GM19452 (cell line): ENCODE data around the gene DEDD.

ENCODE experiments used
- ATAC-seq: cut with Tn5 transposase; IDR thresholded peaks from one replicate; pipeline ENCODE4 v1.9.1; 2021; ENCODE audit not compliant: unreplicated experiment

Gene DEDD

DNA sequence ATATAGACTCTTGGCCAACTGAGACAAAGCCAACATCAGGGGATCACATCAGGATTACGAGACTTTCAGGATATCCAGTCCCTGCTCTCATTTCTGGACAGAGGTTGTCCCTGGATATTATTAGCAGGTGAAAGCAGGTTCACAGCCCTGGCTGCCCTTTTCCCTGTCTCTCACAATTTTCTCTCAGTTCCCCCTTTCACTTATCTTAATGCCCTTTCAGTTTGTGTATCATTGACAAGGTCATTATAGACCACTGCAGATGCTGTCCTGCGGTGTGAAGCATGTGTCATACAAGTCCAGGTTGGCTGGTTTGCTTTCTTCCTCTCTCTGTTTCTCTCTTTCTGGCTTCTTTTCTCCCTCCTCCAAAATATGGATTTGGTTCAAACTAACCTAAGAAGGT lies 36.5 kb downstream of the DEDD start:
- ATAC-seq, result peak; percentile 42

GRCh38 chr1:161095230-161095629 lies 37.2 kb downstream of the DEDD start:
- no peak for ATAC-seq

GRCh38 chr1:161094481-161094880 lies 38.0 kb downstream of the DEDD start:
- ATAC-seq, result no peak

GRCh38 chr1:161092621-161093028 lies 39.8 kb downstream of the DEDD start:
- ATAC-seq, result no peak

GRCh38 chr1:161091796-161092507 lies 40.5 kb downstream of the DEDD start:
- no peak for ATAC-seq

- no peak for ATAC-seq
Measured at GRCh38 chr1:161091093-161091492, 41.4 kb downstream of the DEDD start.

- ATAC-seq, result no peak
Measured at GRCh38 chr1:161090617-161091016, 41.9 kb downstream of the DEDD start.

GRCh38 chr1:161089938-161090337 lies 42.5 kb downstream of the DEDD start:
- ATAC-seq, result no peak

- ATAC-seq, result no peak
Measured at GRCh38 chr1:161089251-161089924, 43.1 kb downstream of the DEDD start, which contains the start of gene NECTIN4. TSS of gene NECTIN4 (minus strand) at chr1:161089558. CDS start at chr1:161089296, 262 bp downstream.

- no peak for ATAC-seq
Measured at GRCh38 chr1:161088587-161089110, 43.8 kb downstream of the DEDD start.

GRCh38 chr1:161086457-161086856 lies 46.0 kb downstream of the DEDD start:
- no peak for ATAC-seq

DNA sequence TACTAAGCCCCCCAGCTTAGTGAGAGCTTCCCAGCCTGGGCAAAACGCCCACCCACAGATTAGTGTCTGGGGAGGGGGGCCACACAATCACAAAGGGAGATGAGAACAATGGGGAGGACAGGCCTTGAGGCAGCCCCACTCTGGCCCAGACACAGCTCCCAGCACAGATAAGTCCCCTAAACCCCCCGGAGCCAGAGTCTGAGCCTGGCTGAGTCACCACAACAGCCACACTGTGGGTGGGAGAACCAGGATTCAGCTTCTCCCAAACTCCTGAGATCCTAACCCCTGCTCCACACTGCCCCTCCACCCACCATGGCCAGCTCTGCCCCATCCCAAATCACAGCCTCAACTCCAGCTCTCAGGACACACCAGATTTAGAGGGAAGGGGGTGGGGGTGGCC lies 47.3 kb downstream of the DEDD start:
- ATAC-seq, result no peak

DNA sequence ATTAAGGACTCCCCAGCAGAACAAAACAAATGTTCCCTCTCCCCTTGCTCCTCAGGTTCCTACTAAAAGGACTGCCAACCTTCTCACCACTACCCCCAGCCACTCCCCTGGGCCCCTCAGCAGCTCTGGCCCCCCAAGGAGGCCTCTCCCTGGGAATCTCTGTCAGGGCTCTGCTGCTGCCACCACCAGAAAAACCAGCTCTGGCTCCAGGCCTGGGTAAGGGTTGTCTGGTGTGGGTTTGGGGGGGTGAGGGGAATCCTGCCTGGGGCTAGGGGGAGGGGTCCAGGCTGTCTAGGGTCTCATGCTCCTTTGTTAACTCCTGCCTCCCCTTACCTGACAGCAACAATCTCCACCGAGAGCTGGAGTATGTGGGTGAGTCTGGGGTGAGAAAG lies 47.9 kb downstream of the DEDD start:
- no peak for ATAC-seq

DNA sequence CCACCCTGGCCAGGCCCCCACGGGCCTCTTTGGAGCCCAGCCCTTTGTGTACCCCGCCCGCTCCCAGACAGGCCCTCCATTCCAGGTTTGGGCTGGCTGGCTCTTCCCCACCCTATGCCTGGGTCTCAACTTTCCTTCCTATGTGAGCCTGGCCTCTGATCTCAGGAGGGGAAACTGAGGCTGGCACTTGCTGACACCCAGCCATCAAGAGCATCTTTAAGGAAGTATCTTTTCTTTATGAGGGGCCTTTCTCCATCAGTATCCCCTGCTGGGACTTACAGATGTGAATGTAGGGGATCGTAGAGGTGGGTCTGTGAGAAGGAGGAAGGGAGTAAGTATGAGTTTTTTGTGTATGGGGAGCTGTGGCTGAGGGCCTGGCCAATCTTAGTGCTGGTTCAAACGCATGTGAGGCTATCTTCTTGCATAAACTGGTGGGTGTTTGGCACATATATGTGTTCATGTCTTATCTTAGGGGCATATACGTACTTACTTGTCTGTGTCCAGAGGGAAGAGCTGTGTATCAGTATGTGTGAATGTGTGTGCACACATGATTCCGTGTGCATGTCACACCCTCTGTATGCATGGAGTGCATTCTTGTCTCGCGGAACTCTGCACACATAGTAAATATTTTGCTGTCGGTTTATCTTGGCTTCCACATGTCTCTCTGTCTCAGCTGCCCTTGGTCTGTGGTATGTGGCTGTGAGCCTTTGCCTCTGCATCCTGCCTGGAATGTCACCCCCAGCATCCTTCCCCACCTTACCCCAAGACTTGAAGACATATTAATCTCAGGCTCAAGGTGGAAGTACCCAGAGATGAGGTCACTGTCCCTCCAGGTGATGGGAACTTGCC lies 48.5 kb downstream of the DEDD start:
- no peak for ATAC-seq

DNA sequence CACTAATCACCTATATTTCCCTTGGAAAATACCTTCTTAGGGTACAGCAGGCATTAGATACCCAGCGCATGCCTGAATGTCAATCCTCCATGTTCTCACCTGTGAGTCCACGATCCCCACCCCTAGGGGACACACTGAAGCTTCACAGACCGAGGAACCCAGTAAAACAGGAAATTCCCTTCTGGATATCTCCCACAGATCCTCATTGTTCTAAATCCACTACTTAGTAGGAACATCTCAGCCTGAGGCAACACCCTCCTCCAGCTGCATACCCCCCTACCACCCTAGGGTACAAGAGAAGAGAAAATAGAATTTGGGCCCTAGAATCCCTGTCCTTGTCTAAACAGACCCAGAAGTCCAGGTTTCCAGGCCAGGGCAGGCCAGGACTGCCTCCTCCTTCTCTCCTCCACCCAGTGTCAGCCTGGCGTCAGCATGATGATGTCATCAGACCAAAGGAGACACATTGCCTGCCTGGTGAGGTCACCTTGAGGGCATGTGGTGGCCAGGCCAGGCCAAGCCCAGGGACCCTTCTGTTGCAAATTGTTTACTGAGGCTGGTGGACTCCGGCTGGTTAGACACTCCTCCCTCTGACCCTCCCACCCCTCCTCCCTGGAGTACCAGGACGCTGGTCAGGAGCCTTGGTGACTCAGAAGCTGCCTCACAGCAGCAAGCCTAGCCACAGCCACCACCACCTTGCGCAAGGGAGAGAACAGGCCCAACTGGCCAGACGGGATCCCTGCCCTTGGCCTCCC lies 49.3 kb downstream of the DEDD start:
- ATAC-seq, result no peak

DNA sequence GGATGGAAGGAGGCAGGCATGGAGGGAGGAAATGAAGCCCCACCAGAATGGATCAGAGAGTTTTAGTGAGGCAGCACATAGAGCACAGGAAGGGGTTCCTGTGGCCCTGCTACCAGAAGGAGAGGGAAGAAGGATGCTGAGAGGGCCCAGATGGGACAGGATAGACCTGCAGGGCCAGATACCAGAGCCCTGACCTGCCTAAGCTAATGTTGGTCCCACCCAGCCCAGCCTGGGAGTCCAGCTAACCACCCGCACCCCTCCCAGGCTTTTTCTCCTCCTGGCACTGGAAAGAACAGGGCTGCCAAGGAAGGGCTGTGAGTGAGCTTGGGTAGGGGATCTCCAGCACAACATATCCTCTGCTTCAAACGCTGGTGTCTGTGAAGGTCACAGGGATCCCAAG lies 50.0 kb downstream of the DEDD start:
- ATAC-seq, result no peak

GRCh38 chr1:161081519-161081918 lies 50.9 kb downstream of the DEDD start:
- no peak for ATAC-seq

- ATAC-seq, result no peak
Measured at GRCh38 chr1:161080441-161081405, 51.7 kb downstream of the DEDD start.

DNA sequence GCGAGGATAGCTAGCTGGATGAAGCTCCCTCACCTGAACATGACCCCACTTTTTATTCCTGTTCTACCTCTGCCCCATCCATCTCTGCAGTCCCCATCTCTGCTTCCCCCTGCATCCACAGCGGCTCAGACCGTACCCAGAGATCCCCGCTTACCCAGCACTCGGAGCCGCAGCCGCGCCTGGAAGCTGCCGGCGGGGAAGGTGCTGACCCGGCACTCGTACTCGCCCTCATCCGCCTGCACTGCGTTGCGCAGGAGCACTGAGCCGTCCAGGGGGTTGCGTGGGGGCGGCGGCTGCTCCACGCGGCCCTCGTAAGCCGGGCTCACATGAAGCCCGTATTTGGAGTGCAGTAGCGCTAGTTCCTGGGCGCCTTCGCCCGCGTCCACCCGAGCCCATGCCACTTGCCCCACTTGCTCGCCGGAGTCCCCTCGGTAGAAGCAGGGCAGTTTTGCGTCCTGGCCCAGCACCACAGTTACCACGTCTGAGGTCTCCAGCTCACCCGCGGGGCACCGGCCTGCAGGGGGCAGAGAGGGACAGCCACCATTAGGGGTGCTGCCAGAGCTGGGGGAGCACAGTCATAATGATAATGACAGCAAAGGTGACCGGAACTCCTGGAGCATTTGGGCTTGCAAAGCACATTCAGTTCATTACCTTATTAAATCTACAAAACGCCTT lies 52.9 kb downstream of the DEDD start:
- ATAC-seq, result no peak
